PC-9 (cell line): ENCODE results near the gene UTS2R. TPM values are rescaled to one million over a fixed set of nuclear protein-coding genes. Genes with fewer than 3 reads are reported as not detected.

Source experiments
- BruUV-seq: library from RNA; stranded (reverse); fragments of 400-500 nt; replicated peaks from 2 replicates; lab custom pipeline; 2021; lab: Mats Ljungman, UMichigan
- CTCF ChIA-PET: fragments of 300-600 bp; sonication (Branson Sonifier 250); formaldehyde crosslinking; loops from one replicate; lab custom pipeline; 2022; ENCODE audit warnings: antibody characterized with exemption; lab: Charles Lee
- POLR2A ChIA-PET: fragments of 300-600 bp; sonication (Branson Sonifier 250); formaldehyde crosslinking; loops from one replicate; lab custom pipeline; 2022; ENCODE audit warnings: antibody characterized with exemption; ENCODE audit not compliant: unreplicated experiment; lab: Charles Lee
- DNase-seq, 2 experiments: peaks; one replicate each; pipeline versions ENCODE4 v3.0.0 to v3.0.0-alpha.2; 2015 to 2022; ENCODE audit warnings: mixed read lengths in 1 of 2
- H2AFZ ChIP-seq: fragments of 200-600 bp; sonication (generic); 2 replicates; pipeline ENCODE4 v1.8.1; 2017; ENCODE audit warnings: antibody characterized with exemption
- H3F3A ChIP-seq: fragments of 200-600 bp; sonication (generic); 2 replicates; pipeline ENCODE4 v1.8.1; 2017; ENCODE audit warnings: antibody characterized with exemption, mild to moderate bottlenecking, low read depth; ENCODE audit not compliant: insufficient read depth
- H3K27ac ChIP-seq: fragments of 200-600 bp; sonication (generic); 2 replicates; pipeline ENCODE4 v1.6.1; 2016; ENCODE audit warnings: mixed run types
- H3K27me3 ChIP-seq: fragments of 200-600 bp; sonication (generic); 2 replicates; pipeline ENCODE4 v1.6.1; 2016; ENCODE audit warnings: low read depth, mixed run types; ENCODE audit not compliant: insufficient read depth
- H3K36me3 ChIP-seq: fragments of 200-600 bp; sonication (generic); 2 replicates; pipeline ENCODE4 v1.6.1; 2016; ENCODE audit warnings: low read depth, mixed run types
- H3K4me1 ChIP-seq: fragments of 200-600 bp; sonication (generic); replicated peaks from 2 replicates; pipeline ENCODE4 v1.6.1; 2016; ENCODE audit warnings: mixed run types; ENCODE audit not compliant: insufficient read depth
- H3K4me2 ChIP-seq: fragments of 200-600 bp; sonication (generic); 2 replicates; pipeline ENCODE4 v1.6.1; 2017; ENCODE audit warnings: mixed run types
- H3K4me3 ChIP-seq: fragments of 200-600 bp; sonication (generic); 2 replicates; pipeline ENCODE4 v1.6.1; 2016; ENCODE audit warnings: mixed run types
- H3K79me2 ChIP-seq: fragments of 200-600 bp; sonication (generic); 2 replicates; pipeline ENCODE4 v1.6.1; 2017; ENCODE audit warnings: low read depth, mixed run types
- H3K9me2 ChIP-seq: fragments of 200-600 bp; sonication (generic); 2 replicates; pipeline ENCODE4 v1.8.1; 2017; ENCODE audit warnings: mild to moderate bottlenecking; ENCODE audit not compliant: insufficient read depth
- H3K9me3 ChIP-seq: fragments of 200-600 bp; sonication (generic); 2 replicates; pipeline ENCODE4 v1.8.1; 2016; ENCODE audit warnings: low read depth; ENCODE audit not compliant: insufficient read depth
- H4K20me1 ChIP-seq: fragments of 200-600 bp; sonication (generic); 2 replicates; pipeline ENCODE4 v1.8.1; 2017; ENCODE audit not compliant: insufficient read depth
- EZH2 ChIP-seq: fragments of 200-600 bp; sonication (generic); IDR thresholded peaks from 2 replicates; pipeline ENCODE4 v1.8.0; 2017; ENCODE audit warnings: antibody characterized with exemption, low read depth
- intact Hi-C: fragments of 100-400 bp; cut with micrococcal nuclease; formaldehyde crosslinking; loops from one replicate; pipeline ENCODE4 v1.10.0; 2022; ENCODE audit not compliant: unreplicated experiment
- total RNA-seq: library from RNA; stranded (reverse); gene quantifications from 2 replicates; pipeline ENCODE4 v1.2.3, GENCODE V29; 2021
- TF ChIP-seq, protein P1 (sequence below): fragments of 200-600 bp; sonication (generic); conservative IDR thresholded peaks from 2 replicates; pipeline ENCODE4 v1.6.1; 2017; ENCODE audit warnings: mixed run types, antibody characterized with exemption, mild to moderate bottlenecking, moderate library complexity

The UTS2R gene
- total RNA-seq, 1 experiment from 2014 or later = not detected

DNA sequence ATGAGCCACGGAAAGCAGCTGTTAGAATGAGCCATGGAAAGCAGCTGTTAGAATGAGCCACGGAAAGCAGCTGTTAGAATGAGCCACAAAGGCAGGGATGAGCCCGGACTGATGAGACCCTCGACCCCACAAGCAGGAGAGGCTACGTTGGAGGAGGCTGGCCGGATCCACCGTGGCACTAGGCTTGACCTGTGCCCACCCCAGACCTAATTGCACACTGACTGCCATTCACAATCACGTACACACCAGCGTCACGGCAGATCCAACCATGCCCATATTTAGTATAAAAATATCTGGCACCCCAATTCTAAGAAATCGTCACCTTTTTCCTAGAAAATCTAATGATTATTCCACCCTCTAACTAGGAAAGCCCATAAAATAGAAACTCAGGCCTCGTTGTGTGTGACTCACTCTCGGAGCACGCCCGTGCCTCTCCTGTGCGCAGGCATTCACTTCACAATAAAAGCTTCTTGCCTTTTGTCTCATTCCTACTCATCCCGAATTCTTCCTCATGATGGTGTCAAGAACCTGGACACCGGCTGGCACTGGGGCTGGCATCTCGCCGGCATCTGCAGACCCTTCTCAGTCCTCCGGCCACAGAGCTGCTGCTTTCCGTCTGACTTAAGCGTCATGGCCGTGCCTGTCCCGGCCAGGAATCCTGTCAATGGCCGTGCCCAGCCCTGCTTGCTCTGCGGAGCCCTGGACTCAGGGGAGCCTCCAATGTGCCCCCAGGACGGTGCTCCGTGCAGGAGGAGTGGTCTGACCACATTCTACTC lies 32.5 kb upstream of the UTS2R start:
- peak; percentile 58 to 66 for DNase-seq
- H3K4me2 ChIP-seq = peak overlapping the region; percentile 86
- peak overlapping the region; percentile 51; the same call in 1 of the 2 replicates for H3K4me3 ChIP-seq
- H3K9me3 ChIP-seq = no peaks in the 10 kb centered on the region
- POLR2A ChIA-PET = interaction anchor here (0.5 to 0.7 kb wide), 2 partner anchors 47 to 100 kb away, joined by 3 to 4 read pairs; no protein-coding TSS in a partner anchor
- no peaks in the 10 kb centered on the region for H3K27me3 ChIP-seq
- intact Hi-C loops = loop anchor here (10.0 kb wide), 2 partner anchors 54 to 234 kb away; no protein-coding TSS in a partner anchor
- H3K79me2 ChIP-seq = no peaks in the 10 kb centered on the region
- no peaks in the 10 kb centered on the region; the same call in 1 of the 2 replicates for H3F3A ChIP-seq
- no peaks in the 10 kb centered on the region for H4K20me1 ChIP-seq
- no peak for TF ChIP-seq EZH2
- TF ChIP-seq, protein P1, sequence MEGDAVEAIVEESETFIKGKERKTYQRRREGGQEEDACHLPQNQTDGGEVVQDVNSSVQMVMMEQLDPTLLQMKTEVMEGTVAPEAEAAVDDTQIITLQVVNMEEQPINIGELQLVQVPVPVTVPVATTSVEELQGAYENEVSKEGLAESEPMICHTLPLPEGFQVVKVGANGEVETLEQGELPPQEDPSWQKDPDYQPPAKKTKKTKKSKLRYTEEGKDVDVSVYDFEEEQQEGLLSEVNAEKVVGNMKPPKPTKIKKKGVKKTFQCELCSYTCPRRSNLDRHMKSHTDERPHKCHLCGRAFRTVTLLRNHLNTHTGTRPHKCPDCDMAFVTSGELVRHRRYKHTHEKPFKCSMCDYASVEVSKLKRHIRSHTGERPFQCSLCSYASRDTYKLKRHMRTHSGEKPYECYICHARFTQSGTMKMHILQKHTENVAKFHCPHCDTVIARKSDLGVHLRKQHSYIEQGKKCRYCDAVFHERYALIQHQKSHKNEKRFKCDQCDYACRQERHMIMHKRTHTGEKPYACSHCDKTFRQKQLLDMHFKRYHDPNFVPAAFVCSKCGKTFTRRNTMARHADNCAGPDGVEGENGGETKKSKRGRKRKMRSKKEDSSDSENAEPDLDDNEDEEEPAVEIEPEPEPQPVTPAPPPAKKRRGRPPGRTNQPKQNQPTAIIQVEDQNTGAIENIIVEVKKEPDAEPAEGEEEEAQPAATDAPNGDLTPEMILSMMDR = no peak
- peak overlapping the region; percentile 6 for H3K27ac ChIP-seq
- no TSS peak for BruUV-seq
- H2AFZ ChIP-seq = peak overlapping the region; percentile 76; the same call in 1 of the 2 replicates
- no peaks in the 10 kb centered on the region for H3K9me2 ChIP-seq
- H3K36me3 ChIP-seq = no peaks in the 10 kb centered on the region
- CTCF ChIA-PET = no interaction called here
- peaks cover 11% of the 10 kb centered on the region for H3K4me1 ChIP-seq

DNA sequence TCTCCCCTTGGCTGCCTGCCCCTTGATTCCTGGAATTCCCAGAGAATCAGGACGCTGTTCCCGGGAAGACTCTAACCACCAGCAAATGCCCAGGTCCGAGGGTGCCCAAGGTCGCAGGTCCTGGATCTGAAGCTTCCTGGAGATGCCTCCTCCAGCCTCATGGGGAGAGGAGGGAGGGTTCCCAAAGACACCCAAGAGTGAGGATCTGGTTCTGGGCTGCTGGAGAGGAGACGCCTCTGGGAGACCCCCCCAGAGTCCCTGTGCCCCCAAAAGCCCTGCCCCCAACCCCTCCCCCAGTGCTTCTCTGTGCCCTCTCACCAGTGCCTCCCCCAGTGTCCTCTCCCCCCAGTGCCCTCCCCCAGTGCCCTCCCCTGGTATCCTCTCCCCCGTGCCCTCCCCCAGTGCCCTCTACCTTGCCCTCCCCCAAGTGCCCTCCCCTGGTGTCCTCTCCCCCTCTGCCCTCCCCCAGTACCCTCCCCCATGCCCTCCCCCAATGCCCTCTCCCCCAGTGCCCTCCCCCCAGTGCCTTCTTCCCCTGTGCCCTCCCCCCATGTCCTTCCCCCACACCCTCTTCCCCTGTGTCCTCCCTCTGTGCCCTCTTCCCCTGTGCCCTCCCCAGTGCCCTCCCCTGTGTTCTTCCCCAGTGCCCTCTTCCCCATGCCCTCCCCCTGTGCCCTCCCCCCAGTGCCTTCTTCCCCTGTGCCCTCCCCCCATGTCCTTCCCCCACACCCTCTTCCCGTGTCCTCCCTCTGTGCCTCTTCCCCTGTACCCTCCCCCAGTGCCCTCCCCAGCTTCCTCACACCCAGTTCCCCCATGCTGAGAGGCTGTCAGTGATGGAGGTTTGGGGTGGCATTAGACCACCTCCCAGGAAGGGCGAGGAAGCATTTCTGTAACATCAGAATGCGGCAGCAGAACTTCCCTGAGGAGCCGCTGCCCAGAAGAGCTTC lies 31.7 kb upstream of the UTS2R start:
- intact Hi-C loops = loop anchor here (10.0 kb wide), 2 partner anchors 55 to 235 kb away; no protein-coding TSS in a partner anchor
- peak overlapping the region; percentile 76; the same call in 1 of the 2 replicates for H2AFZ ChIP-seq
- no peaks in the 10 kb centered on the region; the same call in 1 of the 2 replicates for H3F3A ChIP-seq
- H3K4me1 ChIP-seq = peaks cover 11% of the 10 kb centered on the region
- no TSS peak for BruUV-seq
- H4K20me1 ChIP-seq = no peaks in the 10 kb centered on the region
- no peak for DNase-seq
- POLR2A ChIA-PET = interaction anchor here (0.5 to 0.7 kb wide), 2 partner anchors 48 to 101 kb away, joined by 3 to 4 read pairs; no protein-coding TSS in a partner anchor
- no peaks in the 10 kb centered on the region for H3K27me3 ChIP-seq
- no peaks in the 10 kb centered on the region for H3K9me3 ChIP-seq
- no peak overlapping the region for H3K27ac ChIP-seq
- CTCF ChIA-PET = no interaction called here
- H3K79me2 ChIP-seq = no peaks in the 10 kb centered on the region
- TF ChIP-seq EZH2 = no peak
- TF ChIP-seq, protein P1 = no peak
- H3K4me3 ChIP-seq = peak overlapping the region; percentile 51; the same call in 1 of the 2 replicates
- H3K4me2 ChIP-seq = peak overlapping the region; percentile 86
- H3K9me2 ChIP-seq = no peaks in the 10 kb centered on the region
- no peaks in the 10 kb centered on the region for H3K36me3 ChIP-seq
